ENCODE data around the gene CARS1. TPM values are rescaled to one million over a fixed set of nuclear protein-coding genes. Genes with fewer than 3 reads are reported as not detected.

Gene CARS1
- total RNA-seq, 4 donors from 2014 or later: 37.0 to 61.3 (median 52.3) TPM

DNA sequence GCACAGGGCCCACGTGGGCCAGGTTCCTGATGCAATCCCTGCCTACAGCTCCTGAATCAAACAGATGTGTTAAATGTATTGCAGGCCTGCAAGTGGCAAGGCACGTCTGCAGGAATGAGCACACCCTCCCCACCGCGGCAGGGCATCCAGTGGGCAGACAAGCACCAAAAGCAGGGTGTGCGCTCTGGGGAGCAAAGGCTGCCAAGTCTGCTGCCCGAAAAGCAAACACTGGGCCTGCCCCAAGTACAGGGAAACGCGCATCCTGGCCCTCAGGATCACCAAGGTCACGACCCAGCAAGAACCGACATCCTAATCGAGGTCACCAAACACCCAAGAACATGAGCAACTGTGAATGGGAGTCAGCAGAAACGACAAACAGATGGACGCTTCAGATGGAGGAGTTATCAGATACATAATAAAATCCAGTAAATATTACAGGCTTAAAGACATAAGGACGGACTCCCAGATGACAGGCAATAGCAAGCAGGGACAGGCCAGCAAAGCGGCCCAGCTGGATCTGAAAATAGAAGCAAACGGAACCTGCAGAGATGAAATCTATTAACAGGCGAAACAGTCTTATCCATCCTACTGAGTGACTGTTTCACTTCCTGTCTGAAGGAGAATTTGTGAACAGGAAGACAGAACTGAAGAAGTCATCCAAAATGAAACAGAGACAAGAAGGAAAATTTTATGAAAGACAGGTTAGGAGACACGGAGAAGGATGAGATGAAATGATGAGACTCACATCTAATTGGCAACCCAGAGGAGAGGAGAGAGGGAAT, 26.7 kb downstream of the CARS1 start:
- H3K4me3 ChIP-seq: no peak overlapping the region
- in situ Hi-C loops (cut with MboI; ENCODE audit: low pct_ligation_motif_present in 1 of 4, low pct_unique_long_range_greater_than_20kb in 1 of 4, low sequenced_read_pairs in 3 of 4): loop anchor here in 3 of 4 donors (5.0 to 25.0 kb wide), 4 partner anchors 64 to 184 kb away; partner anchors contain the start of gene MRGPRG (in 3 of the 3)
- peaks cover 0 to 21% (median 0%) of the 10 kb centered on the region in 4 donors for H3K4me1 ChIP-seq
- 80% methylated on average over 9 to 15 of the region's 18 CpGs for WGBS, 2 donors (ENCODE audit: low coverage in 1 of 2)
- H3K36me3 ChIP-seq: peaks cover 0 to 40% (median 12%) of the 10 kb centered on the region in 4 donors
- H3K27ac ChIP-seq: no peak overlapping the region
- H3K9me3 ChIP-seq: no peaks in the 10 kb centered on the region
- TF ChIP-seq POLR2A (IDR thresholded peaks at IDR 0.05): no peak
- TF ChIP-seq CTCF (IDR thresholded peaks at IDR 0.05): no peak
- TF ChIP-seq EP300 (IDR thresholded peaks at IDR 0.05; ENCODE audit: low read depth): no peak
- no peak for TF ChIP-seq POLR2AphosphoS5 (IDR thresholded peaks at IDR 0.05)
- H3K27me3 ChIP-seq: no peaks in the 10 kb centered on the region
- DNase-seq: no peak
- intact Hi-C loops (cut with DNase I; ENCODE audit: low total_unique reads): loop anchor here (10.0 kb wide), 1 partner anchor 184 kb away; the partner anchor contains the start of gene MRGPRG

- H3K4me3 ChIP-seq: no peak overlapping the region
- peak overlapping the region in 2 of 4 donors; percentile 4 to 24 for H3K27ac ChIP-seq
- H3K36me3 ChIP-seq: peaks cover 0 to 42% (median 12%) of the 10 kb centered on the region in 4 donors
- TF ChIP-seq POLR2AphosphoS5 (IDR thresholded peaks at IDR 0.05) (peak in 1 of 3 donors; percentile 24), EP300 (IDR thresholded peaks at IDR 0.05; ENCODE audit: low read depth) (no peak)
- no peaks in the 10 kb centered on the region for H3K27me3 ChIP-seq
- in situ Hi-C loops (cut with MboI; ENCODE audit: low pct_ligation_motif_present in 1 of 4, low pct_unique_long_range_greater_than_20kb in 1 of 4, low sequenced_read_pairs in 3 of 4) (loop anchor here in 2 of 4 donors (10.0 to 25.0 kb wide), 2 partner anchors 54 to 183 kb away; partner anchors contain the start of gene MRGPRG (in 1 of the 2)), intact Hi-C loops (cut with DNase I; ENCODE audit: low total_unique reads) (no loop called here)
- DNase-seq: peak; percentile 39
- 61 to 66% methylated on average over 5 to 9 of the region's 9 CpGs for WGBS, 2 donors (ENCODE audit: low coverage in 1 of 2)
- no peaks in the 10 kb centered on the region for H3K9me3 ChIP-seq
- peaks cover 0 to 21% (median 0%) of the 10 kb centered on the region in 4 donors for H3K4me1 ChIP-seq
These were observed 28.4 kb downstream of the CARS1 start for GRCh38 chr11:3028813-3029212.

- 91% methylated on average over 8 of the region's 8 CpGs; no CpG with 5 or more reads in 1 of the 2 donors for WGBS, 2 donors (ENCODE audit: low coverage in 1 of 2)
- intact Hi-C loops (cut with DNase I; ENCODE audit: low total_unique reads): no loop called here
- DNase-seq: no peak
- Histone ChIP-seq H3K9me3 (no peaks in the 10 kb centered on the region), H3K36me3 (peaks cover 0 to 38% (median 12%) of the 10 kb centered on the region in 4 donors), H3K4me3 (no peak overlapping the region), H3K27ac (no peak overlapping the region), H3K27me3 (no peaks in the 10 kb centered on the region), H3K4me1 (peaks cover 0 to 24% (median 0%) of the 10 kb centered on the region in 4 donors)
- TF ChIP-seq POLR2A (IDR thresholded peaks at IDR 0.05) (no peak), EP300 (IDR thresholded peaks at IDR 0.05; ENCODE audit: low read depth) (no peak), CTCF (IDR thresholded peaks at IDR 0.05) (no peak), POLR2AphosphoS5 (IDR thresholded peaks at IDR 0.05) (no peak)
- in situ Hi-C loops (cut with MboI; ENCODE audit: low pct_ligation_motif_present in 1 of 4, low pct_unique_long_range_greater_than_20kb in 1 of 4, low sequenced_read_pairs in 3 of 4): loop anchor here in 2 of 4 donors (10.0 to 25.0 kb wide), 2 partner anchors 52 to 185 kb away; partner anchors contain the start of gene MRGPRG (in 1 of the 2)
These were observed 30.4 kb downstream of the CARS1 start for GRCh38 chr11:3026803-3027202.

GRCh38 chr11:3022982-3023381, 34.2 kb downstream of the CARS1 start:
- H3K4me3 ChIP-seq: no peak overlapping the region
- intact Hi-C loops (cut with DNase I; ENCODE audit: low total_unique reads): no loop called here
- no peaks in the 10 kb centered on the region for H3K27me3 ChIP-seq
- WGBS, 2 donors (ENCODE audit: low coverage in 1 of 2): 84 to 87% methylated on average over 3 to 4 of the region's 4 CpGs
- peaks cover 0 to 38% (median 20%) of the 10 kb centered on the region in 4 donors for H3K36me3 ChIP-seq
- H3K9me3 ChIP-seq: no peaks in the 10 kb centered on the region
- no peak overlapping the region for H3K27ac ChIP-seq
- no peak for DNase-seq
- peaks cover 0 to 15% (median 5%) of the 10 kb centered on the region in 4 donors for H3K4me1 ChIP-seq
- in situ Hi-C loops (cut with MboI; ENCODE audit: low pct_ligation_motif_present in 1 of 4, low pct_unique_long_range_greater_than_20kb in 1 of 4, low sequenced_read_pairs in 3 of 4): loop anchor here in 1 of 4 donors (10.0 kb wide), 1 partner anchor 48 kb away; no protein-coding TSS in a partner anchor
- TF ChIP-seq EP300 (IDR thresholded peaks at IDR 0.05; ENCODE audit: low read depth) (no peak), CTCF (IDR thresholded peaks at IDR 0.05) (no peak), POLR2A (IDR thresholded peaks at IDR 0.05) (no peak), POLR2AphosphoS5 (IDR thresholded peaks at IDR 0.05) (no peak)

Measured in transverse colon (tissue), 4 donors.